ENCODE results near the gene MMP24. TPM values are rescaled to one million over a fixed set of nuclear protein-coding genes. Genes with fewer than 3 reads are reported as not detected.
A peak's percentile ranks its signal among the peaks of the same experiment; 100 is the strongest.

The MMP24 gene
- total and polyA plus RNA-seq, 2 of the 13 experiments (the other 11 are each of a cell fraction or from before 2014, with no cell fraction given), result 0.29 to 0.35 TPM

- TF ChIP-seq PAXIP1 (CRISPR knock-in tag; conservative IDR thresholded peaks at IDR 0.05) (no peak), ZNF232 (CRISPR knock-in tag; IDR thresholded peaks at IDR 0.05; ENCODE audit: borderline replicate concordance) (no peak), EHMT2 (IDR thresholded peaks at IDR 0.05; ENCODE audit: borderline replicate concordance, low read depth, low read length) (no peak), THAP11 (CRISPR knock-in tag; IDR thresholded peaks at IDR 0.05) (peak; percentile 39; the same call in 1 of the 2 replicates), HNF4A (CRISPR knock-in tag; IDR thresholded peaks at IDR 0.05) (peak; percentile 38; the same call in 1 of the 2 replicates), ELF3 (CRISPR knock-in tag; IDR thresholded peaks at IDR 0.05) (peak; percentile 41; the same call in 1 of the 2 replicates), ZNF746 (CRISPR knock-in tag; IDR thresholded peaks at IDR 0.05) (no peak), ZFP41 (CRISPR knock-in tag; IDR thresholded peaks at IDR 0.05; ENCODE audit: borderline replicate concordance) (no peak), YEATS2 (CRISPR knock-in tag; IDR thresholded peaks at IDR 0.05; ENCODE audit: borderline replicate concordance) (no peak), NKX3-1 (CRISPR knock-in tag; IDR thresholded peaks at IDR 0.05) (no peak), CREB1 (IDR thresholded peaks at IDR 0.05) (no peak), CREB1 (CRISPR knock-in tag; IDR thresholded peaks at IDR 0.05) (no peak), ZBTB46 (CRISPR knock-in tag; IDR thresholded peaks at IDR 0.05; ENCODE audit: borderline replicate concordance) (no peak), ZNF414 (CRISPR knock-in tag; IDR thresholded peaks at IDR 0.05) (peak; percentile 28; the same call in 1 of the 2 replicates), PCBP2 (optimal IDR thresholded peaks at IDR 0.05; ENCODE audit: low read depth, low read length, poor library complexity, severe bottlenecking) (no peak), ARID3A (IDR thresholded peaks at IDR 0.05; ENCODE audit: low read depth, low read length) (peak; percentile 38; the same call in 1 of the 2 replicates), FOXC1 (CRISPR knock-in tag; IDR thresholded peaks at IDR 0.05; ENCODE audit: borderline replicate concordance) (peak; percentile 89), HMG20A (CRISPR knock-in tag; IDR thresholded peaks at IDR 0.05; ENCODE audit: borderline replicate concordance) (0 out of 2 replicates have a peak, but pooled peaks have one; percentile 0), KDM6A (CRISPR knock-in tag; IDR thresholded peaks at IDR 0.05; ENCODE audit: low read depth) (no peak), HNF1B (CRISPR knock-in tag; IDR thresholded peaks at IDR 0.05) (peak; percentile 70; the same call in 1 of the 2 replicates), ZNF20 (CRISPR knock-in tag; IDR thresholded peaks at IDR 0.05) (no peak), HDAC1 (CRISPR knock-in tag; IDR thresholded peaks at IDR 0.05) (no peak)
Observed at GRCh38 chr20:35306931-35307517, 80.5 kb downstream of the MMP24 start (continued).

Data from HepG2 (cell line).